OCI-LY7 (cell line): ENCODE data around the gene NAPSA. TPM values are rescaled to one million over a fixed set of nuclear protein-coding genes. Genes with fewer than 3 reads are reported as not detected.

Experiments
- BruUV-seq: library from RNA; stranded (reverse); fragments of 400-500 nt; replicated peaks from 2 replicates; lab custom pipeline; 2021; lab: Mats Ljungman, UMichigan
- CTCF ChIA-PET: fragments of 300-600 bp; sonication (Branson Sonifier 250); formaldehyde crosslinking; loops from one replicate; lab custom pipeline; 2022; ENCODE audit warnings: antibody characterized with exemption; ENCODE audit not compliant: unreplicated experiment; lab: Charles Lee
- POLR2A ChIA-PET: fragments of 300-600 bp; sonication (Branson Sonifier 250); formaldehyde crosslinking; loops from one replicate; lab custom pipeline; 2022; ENCODE audit warnings: antibody characterized with exemption; lab: Charles Lee
- DNase-seq: peaks from one replicate; pipeline ENCODE4 v3.0.0-alpha.2; 2015; ENCODE audit warnings: low spot score
- H2AFZ ChIP-seq: fragments of 200-600 bp; sonication (generic), shearing (Covaris generic); 2 replicates; pipeline ENCODE4 v1.6.1; 2014; ENCODE audit warnings: mild to moderate bottlenecking, antibody characterized with exemption, low read length, moderate library complexity
- H3K27ac ChIP-seq: fragments of 200-600 bp; sonication (generic); 2 replicates; pipeline ENCODE4 v1.5.1; 2014; ENCODE audit warnings: mixed run types, low read depth, mild to moderate bottlenecking, moderate library complexity, low read length, inconsistent platforms; ENCODE audit not compliant: poor library complexity, severe bottlenecking
- H3K36me3 ChIP-seq: fragments of 200-600 bp; sonication (generic); 2 replicates; pipeline ENCODE4 v1.6.1; 2014; ENCODE audit warnings: mild to moderate bottlenecking, antibody characterized with exemption, low read length, moderate library complexity, mixed read lengths; ENCODE audit not compliant: insufficient read depth
- H3K4me1 ChIP-seq: fragments of 200-600 bp; sonication (generic); 2 replicates; pipeline ENCODE4 v1.5.1; 2014; ENCODE audit warnings: mild to moderate bottlenecking, low read length; ENCODE audit not compliant: insufficient read depth, poor library complexity, severe bottlenecking
- H3K4me2 ChIP-seq: fragments of 200-600 bp; sonication (generic); 2 replicates; pipeline ENCODE4 v1.6.1; 2014; ENCODE audit warnings: mild to moderate bottlenecking, low read length
- H3K4me3 ChIP-seq: fragments of 200-600 bp; sonication (generic); 2 replicates; pipeline ENCODE4 v1.5.1; 2014; ENCODE audit warnings: mild to moderate bottlenecking, low read depth, low read length; ENCODE audit not compliant: poor library complexity, severe bottlenecking
- H3K79me2 ChIP-seq: fragments of 200-600 bp; sonication (generic); 2 replicates; pipeline ENCODE4 v1.6.1; 2016; ENCODE audit warnings: low read depth, mild to moderate bottlenecking, low read length, moderate library complexity, mixed read lengths; ENCODE audit not compliant: insufficient read depth
- H3K9me2 ChIP-seq: fragments of 200-600 bp; sonication (generic); 2 replicates; pipeline ENCODE4 v1.6.1; 2016; ENCODE audit warnings: mild to moderate bottlenecking, low read length, mixed read lengths; ENCODE audit not compliant: insufficient read depth
- H3K9me3 ChIP-seq: fragments of 200-600 bp; sonication (generic); 2 replicates; pipeline ENCODE4 v1.6.1; 2014; ENCODE audit warnings: mild to moderate bottlenecking, mixed run types, low read length, mixed read lengths
- H4K20me1 ChIP-seq: fragments of 200-600 bp; sonication (generic); 2 replicates; pipeline ENCODE4 v1.6.1; 2014; ENCODE audit warnings: mild to moderate bottlenecking, antibody characterized with exemption, low read length, moderate library complexity, mixed read lengths; ENCODE audit not compliant: insufficient read depth
- EZH2phosphoT487 ChIP-seq: fragments of 200-600 bp; sonication (generic); IDR thresholded peaks from 2 replicates; pipeline ENCODE4 v1.6.1; 2018; ENCODE audit warnings: low read depth, borderline replicate concordance, mild to moderate bottlenecking, mixed run types, antibody characterized with exemption, low read length, moderate library complexity, mixed read lengths
- intact Hi-C: fragments of 100-400 bp; cut with micrococcal nuclease; formaldehyde crosslinking; loops from one replicate; pipeline ENCODE4 v1.10.0; 2022; ENCODE audit not compliant: unreplicated experiment
- total RNA-seq, 2 experiments: library from RNA; depleted of rRNA in 1 of 2; stranded (reverse); fragments of >200 nt in 1 of 2; shearing (Covaris generic) in 1 of 2; gene quantifications; 2 replicates each; pipeline ENCODE4 v1.2.3, GENCODE V29; 2014 to 2022
- TF ChIP-seq, protein P1 (sequence below): fragments of 200-600 bp; sonication (generic); conservative IDR thresholded peaks from 2 replicates; pipeline ENCODE4 v1.5.1; 2014; ENCODE audit warnings: mild to moderate bottlenecking, antibody characterized with exemption, low read length, moderate library complexity, mixed read lengths

Gene NAPSA
- total RNA-seq, 2 experiments from 2014 or later = 5.7 to 30.1 TPM

DNA sequence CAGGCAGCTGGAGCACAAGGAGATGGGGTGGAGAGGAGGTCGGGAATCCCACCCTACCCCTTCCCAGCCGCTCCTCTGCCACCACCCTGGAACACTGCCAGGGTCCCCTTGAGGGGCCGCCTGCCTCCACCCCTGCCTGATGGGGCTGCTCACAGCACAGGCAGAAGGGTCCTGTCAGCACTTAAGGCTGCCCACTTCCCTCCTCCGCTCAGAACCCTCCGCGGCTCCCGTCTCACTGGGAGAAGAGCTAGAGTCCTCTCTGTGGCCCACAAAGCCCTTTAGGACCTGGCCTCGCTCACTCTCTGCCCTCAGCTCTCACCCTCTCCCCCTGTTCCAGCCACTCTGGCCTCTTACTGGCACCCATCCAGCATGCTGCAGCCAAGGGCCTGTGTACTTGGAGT, 15.3 kb upstream of the NAPSA start:
- Histone ChIP-seq H3K9me2 (no peaks in the 10 kb centered on the region), H4K20me1 (0 out of 2 replicates have a peak, but pooled peaks cover 7% of the 10 kb centered on the region), H3K9me3 (no peaks in the 10 kb centered on the region), H3K79me2 (peaks cover 20% of the 10 kb centered on the region), H3K27ac (no peak overlapping the region), H2AFZ (no peak overlapping the region), H3K4me3 (no peak overlapping the region), H3K4me1 (peaks cover 28% of the 10 kb centered on the region), H3K4me2 (no peak overlapping the region), H3K36me3 (peaks cover 61% of the 10 kb centered on the region)
- TF ChIP-seq EZH2phosphoT487 = no peak
- TF ChIP-seq, protein P1, sequence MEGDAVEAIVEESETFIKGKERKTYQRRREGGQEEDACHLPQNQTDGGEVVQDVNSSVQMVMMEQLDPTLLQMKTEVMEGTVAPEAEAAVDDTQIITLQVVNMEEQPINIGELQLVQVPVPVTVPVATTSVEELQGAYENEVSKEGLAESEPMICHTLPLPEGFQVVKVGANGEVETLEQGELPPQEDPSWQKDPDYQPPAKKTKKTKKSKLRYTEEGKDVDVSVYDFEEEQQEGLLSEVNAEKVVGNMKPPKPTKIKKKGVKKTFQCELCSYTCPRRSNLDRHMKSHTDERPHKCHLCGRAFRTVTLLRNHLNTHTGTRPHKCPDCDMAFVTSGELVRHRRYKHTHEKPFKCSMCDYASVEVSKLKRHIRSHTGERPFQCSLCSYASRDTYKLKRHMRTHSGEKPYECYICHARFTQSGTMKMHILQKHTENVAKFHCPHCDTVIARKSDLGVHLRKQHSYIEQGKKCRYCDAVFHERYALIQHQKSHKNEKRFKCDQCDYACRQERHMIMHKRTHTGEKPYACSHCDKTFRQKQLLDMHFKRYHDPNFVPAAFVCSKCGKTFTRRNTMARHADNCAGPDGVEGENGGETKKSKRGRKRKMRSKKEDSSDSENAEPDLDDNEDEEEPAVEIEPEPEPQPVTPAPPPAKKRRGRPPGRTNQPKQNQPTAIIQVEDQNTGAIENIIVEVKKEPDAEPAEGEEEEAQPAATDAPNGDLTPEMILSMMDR = no peak
- intact Hi-C loops = no loop called here
- no peak for DNase-seq
- ChIA-PET CTCF (interaction anchor here (0.7 kb wide), 1 partner anchor 35 kb away, joined by 4 read pairs; no protein-coding TSS in a partner anchor), POLR2A (no interaction called here)
- no TSS peak for BruUV-seq

DNA sequence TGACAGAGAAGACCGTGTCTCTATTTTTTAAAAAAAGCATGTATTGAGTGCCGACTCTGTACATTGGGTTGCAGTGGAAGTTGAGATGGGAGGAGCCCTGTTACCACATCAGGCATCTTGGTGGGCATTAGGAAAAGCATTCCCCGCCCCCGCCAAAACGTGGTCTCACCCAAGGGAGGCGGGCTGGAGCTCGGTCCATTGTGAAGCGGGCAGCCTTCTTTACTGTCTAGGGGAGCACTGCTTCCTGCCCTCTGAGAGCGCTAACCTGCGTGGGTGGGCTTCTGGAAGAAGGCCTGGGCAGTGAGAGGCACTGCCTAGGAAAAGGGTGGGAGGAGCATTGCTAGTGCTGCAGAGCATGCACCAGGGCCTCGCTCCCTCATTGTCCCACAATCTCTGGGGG, 14.7 kb upstream of the NAPSA start:
- peaks cover 59% of the 10 kb centered on the region for H3K36me3 ChIP-seq
- intact Hi-C loops = no loop called here
- H4K20me1 ChIP-seq = 0 out of 2 replicates have a peak, but pooled peaks cover 7% of the 10 kb centered on the region
- ChIA-PET CTCF (interaction anchor here (0.7 kb wide), 1 partner anchor 35 kb away, joined by 4 read pairs; no protein-coding TSS in a partner anchor), POLR2A (no interaction called here)
- BruUV-seq = no TSS peak
- no peak for DNase-seq
- H2AFZ ChIP-seq = no peak overlapping the region
- TF ChIP-seq, protein P1 = no peak
- TF ChIP-seq EZH2phosphoT487 = no peak
- no peaks in the 10 kb centered on the region for H3K9me3 ChIP-seq
- H3K4me1 ChIP-seq = peaks cover 27% of the 10 kb centered on the region
- no peak overlapping the region for H3K27ac ChIP-seq
- H3K79me2 ChIP-seq = peaks cover 14% of the 10 kb centered on the region
- no peak overlapping the region for H3K4me2 ChIP-seq
- H3K4me3 ChIP-seq = no peak overlapping the region
- no peaks in the 10 kb centered on the region for H3K9me2 ChIP-seq

DNA sequence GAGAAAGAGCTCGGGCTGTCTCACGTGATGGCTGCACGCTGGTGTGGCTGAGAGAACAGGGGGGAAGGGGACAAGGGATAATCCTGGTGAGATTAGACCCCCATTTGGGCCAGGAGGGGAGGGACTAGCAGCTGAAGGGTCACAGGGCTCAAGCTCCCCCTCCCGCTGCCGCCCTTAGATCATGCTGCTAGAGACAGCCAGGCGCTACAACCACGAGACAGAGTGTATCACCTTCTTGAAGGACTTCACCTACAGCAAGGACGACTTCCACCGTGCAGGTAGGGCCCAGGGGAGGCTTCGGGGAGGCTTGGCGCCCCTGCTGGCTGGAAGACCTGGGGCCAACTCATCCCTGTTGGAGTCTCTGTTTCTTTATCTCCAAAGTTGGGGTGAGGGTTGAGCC, 14.2 kb upstream of the NAPSA start:
- intact Hi-C loops = no loop called here
- ChIA-PET CTCF (no interaction called here), POLR2A (no interaction called here)

More for the DNA sequence above, 14.2 kb upstream of the NAPSA start:
- no peaks in the 10 kb centered on the region for H3K9me2 ChIP-seq
- H3K27ac ChIP-seq = no peak overlapping the region
- no peak overlapping the region for H2AFZ ChIP-seq
- no peak overlapping the region for H3K4me3 ChIP-seq
- 0 out of 2 replicates have a peak, but pooled peaks cover 3% of the 10 kb centered on the region for H4K20me1 ChIP-seq
- H3K36me3 ChIP-seq = peaks cover 59% of the 10 kb centered on the region
- BruUV-seq = no TSS peak
- H3K9me3 ChIP-seq = no peaks in the 10 kb centered on the region
- H3K79me2 ChIP-seq = peaks cover 9% of the 10 kb centered on the region
- TF ChIP-seq, protein P1 = no peak
- TF ChIP-seq EZH2phosphoT487 = no peak
- H3K4me1 ChIP-seq = peaks cover 27% of the 10 kb centered on the region
- no peak for DNase-seq
- H3K4me2 ChIP-seq = no peak overlapping the region
